Omental fat pad (tissue), 4 donors: Measurements from ENCODE around the gene NAIF1. TPM values are rescaled to one million over a fixed set of nuclear protein-coding genes. Genes with fewer than 3 reads are reported as not detected.

Source experiments
- ATAC-seq: fragments of 150-250 bp; one replicate; pipeline ENCODE4 v1.9.1; 2016; ENCODE audit warnings: mild to moderate bottlenecking, moderate library complexity; ENCODE audit not compliant: low FRiP score
- DNase-seq: peaks from one replicate; pipeline ENCODE4 v3.0.0-alpha.2; 2019; ENCODE audit warnings: low spot score
- CTCF ChIP-seq, 3 donors: fragments of 450-650 bp; IDR thresholded peaks; one replicate each; pipeline ENCODE4 v1.5.1; 2016 to 2017; ENCODE audit warnings: antibody characterized with exemption in 3 of 3, mild to moderate bottlenecking in 3 of 3, moderate library complexity in 2 of 3
- total RNA-seq, 4 donors: library from RNA; depleted of rRNA; stranded (reverse); fragments of >200 nt; gene quantifications; one replicate each; pipeline ENCODE4 v1.1.0, GENCODE V29; 2016

NAIF1 gene
- total RNA-seq, 4 donors from 2014 or later, result 5.3 to 13.1 (median 6.7) TPM

GRCh38 chr9:128094950-128095544, 27.9 kb upstream of the NAIF1 start:
- TF ChIP-seq CTCF (IDR thresholded peaks at IDR 0.05), result no peak
- no peak for ATAC-seq
- no peak for DNase-seq

DNA sequence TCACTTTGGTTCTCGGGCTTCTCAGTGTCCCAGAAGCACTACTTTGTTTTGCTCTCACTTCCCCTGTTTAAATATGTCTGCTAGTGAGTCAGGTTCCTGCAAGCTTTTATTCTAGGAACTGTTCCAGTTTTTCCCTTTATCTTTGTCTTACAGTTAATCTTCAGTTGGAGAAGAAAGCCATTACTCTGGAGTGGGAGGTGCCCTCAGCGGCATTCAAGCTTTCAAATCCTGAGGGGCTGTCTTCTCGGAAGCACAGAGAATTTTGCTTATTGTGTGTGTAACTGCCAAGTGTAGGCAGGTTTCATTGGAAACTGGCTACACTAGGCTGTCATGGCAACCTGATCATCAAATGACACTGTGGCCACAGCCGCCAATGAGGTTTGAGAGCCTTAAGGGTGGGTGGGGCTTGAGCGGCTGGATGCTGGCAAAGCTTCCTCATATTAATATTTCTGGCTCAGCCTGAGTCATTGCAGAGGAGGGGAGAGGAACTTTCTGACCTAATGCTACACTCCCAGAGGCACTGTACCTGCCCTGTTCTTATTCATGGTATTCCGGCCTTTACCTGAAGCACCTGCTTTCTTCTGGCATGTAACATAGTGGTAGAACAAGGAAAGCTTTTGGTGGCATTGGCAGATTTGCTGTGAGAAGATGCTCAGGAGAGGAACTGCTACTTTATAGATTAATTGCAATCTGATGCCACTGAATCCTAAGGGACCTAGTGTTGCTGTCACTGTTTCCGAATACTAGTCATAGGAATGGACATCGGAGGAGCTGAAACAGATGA, 27.2 kb upstream of the NAIF1 start:
- ATAC-seq (peak; percentile 85), DNase-seq (peak; percentile 59)
- no peak for TF ChIP-seq CTCF (IDR thresholded peaks at IDR 0.05)

- DNase-seq, result no peak
- TF ChIP-seq CTCF (IDR thresholded peaks at IDR 0.05), result no peak
- no peak for ATAC-seq
These were observed 25.9 kb upstream of the NAIF1 start for GRCh38 chr9:128093011-128093410.

GRCh38 chr9:128092199-128092977, 25.3 kb upstream of the NAIF1 start:
- TF ChIP-seq CTCF (IDR thresholded peaks at IDR 0.05), result no peak
- ATAC-seq, result no peak
- DNase-seq, result no peak

GRCh38 chr9:128091571-128091970, 24.5 kb upstream of the NAIF1 start:
- ATAC-seq, result no peak
- TF ChIP-seq CTCF (IDR thresholded peaks at IDR 0.05), result no peak
- DNase-seq, result no peak

GRCh38 chr9:128091144-128091543, 24.0 kb upstream of the NAIF1 start:
- DNase-seq (no peak), ATAC-seq (peak; percentile 39)
- TF ChIP-seq CTCF (IDR thresholded peaks at IDR 0.05), result no peak
